ENCODE results near the gene ADD3. TPM values are rescaled to one million over a fixed set of nuclear protein-coding genes. Genes with fewer than 3 reads are reported as not detected.

Gene ADD3
- total RNA-seq, 1 experiment from 2014 or later, result 59.9 TPM

DNA sequence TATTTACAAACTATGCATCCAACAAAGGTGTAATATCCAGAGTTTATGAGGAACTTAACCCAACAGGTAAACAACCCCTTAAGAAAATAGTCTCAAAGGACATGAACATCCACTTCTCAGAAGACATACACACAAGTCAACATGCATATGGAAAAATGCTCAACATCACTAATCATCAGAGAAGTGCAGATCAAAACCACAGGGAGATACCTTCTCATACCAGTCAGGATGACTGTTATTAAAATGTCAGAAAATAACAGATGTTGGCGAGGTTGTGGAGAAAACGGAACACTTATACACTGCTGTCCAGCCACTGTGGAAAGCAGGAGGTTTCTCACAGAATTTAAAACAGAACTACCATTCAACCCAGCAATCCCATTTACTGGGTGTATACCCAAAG, 84.0 kb downstream of the ADD3 start:
- H3K9ac ChIP-seq (ENCODE audit: extremely low read depth, insufficient read length, low read length), result no peak overlapping the region
- no peak overlapping the region for H3T11ph ChIP-seq (ENCODE audit: low read length)
- no peak overlapping the region for H3K23ac ChIP-seq (ENCODE audit: insufficient read length, low read depth, low read length)
- WGBS (ENCODE audit: extremely low coverage, insufficient read length, low lambda C conversion rate), result no CpG with 5 or more reads among the region's 2 CpGs
- H3K79me1 ChIP-seq (ENCODE audit: insufficient read depth, low read depth, low read length, poor library complexity, severe bottlenecking), result peaks cover 3% of the 10 kb centered on the region
- H3K27ac ChIP-seq (ENCODE audit: insufficient read length, low read depth, low read length), result no peak overlapping the region
- no peak overlapping the region for H2BK20ac ChIP-seq (ENCODE audit: low read depth, low read length, poor library complexity, severe bottlenecking)
- H4K20me1 ChIP-seq (ENCODE audit: control insufficient read depth, insufficient read depth, insufficient read length), result no peaks in the 10 kb centered on the region
- no peaks in the 10 kb centered on the region for H3K79me2 ChIP-seq (ENCODE audit: insufficient read depth, low read length)
- no peak overlapping the region for H3K27ac Mint-ChIP-seq
- DNase-seq, result no peak
- H3K27me3 ChIP-seq (ENCODE audit: insufficient read depth, low read length), result no peaks in the 10 kb centered on the region
- no peak overlapping the region for H2BK5ac ChIP-seq (ENCODE audit: insufficient read length, low read length)
- H4K5ac ChIP-seq (ENCODE audit: insufficient read length, low read depth, low read length), result no peak overlapping the region
- no peaks in the 10 kb centered on the region for H3K4me1 ChIP-seq (ENCODE audit: insufficient read depth, low read length)
- H3K9me3 Mint-ChIP-seq, result no peaks in the 10 kb centered on the region
- no peak overlapping the region for H4K8ac ChIP-seq (replicated peaks; ENCODE audit: insufficient read length, low read depth, low read length)
- H3K4me3 Mint-ChIP-seq, result no peak overlapping the region
- H2BK15ac ChIP-seq (ENCODE audit: low read depth, low read length), result no peak overlapping the region
- no peaks in the 10 kb centered on the region for H3K9me3 ChIP-seq (ENCODE audit: control insufficient read depth, low read depth, low read length)
- no peaks in the 10 kb centered on the region for H3K27me3 Mint-ChIP-seq (ENCODE audit: low read depth)
- H4K91ac ChIP-seq (ENCODE audit: insufficient read length, low read depth, low read length), result no peak overlapping the region
- no peak overlapping the region for H2AK5ac ChIP-seq (ENCODE audit: insufficient read length, low read length)
- no peaks in the 10 kb centered on the region for H3K4me1 Mint-ChIP-seq
- H3K14ac ChIP-seq (ENCODE audit: insufficient read depth, low read length), result no peak overlapping the region
- H3K4ac ChIP-seq (ENCODE audit: low read depth, low read length), result no peak overlapping the region
- H3K4me2 ChIP-seq (ENCODE audit: insufficient read depth, insufficient read length, low read length), result no peak overlapping the region
- no peaks in the 10 kb centered on the region for H3K36me3 Mint-ChIP-seq (ENCODE audit: insufficient read depth in 1 of 3, low read depth in 3 of 3)
- H3K56ac ChIP-seq (ENCODE audit: insufficient read length, low read depth, low read length), result no peak overlapping the region
- H2BK120ac ChIP-seq (ENCODE audit: low read depth, low read length, poor library complexity, severe bottlenecking), result no peak overlapping the region
- no peak overlapping the region for H3K18ac ChIP-seq (ENCODE audit: insufficient read length, low read depth, low read length)
- H3K23me2 ChIP-seq (ENCODE audit: insufficient read length, low read depth, low read length, poor library complexity, severe bottlenecking), result no peaks in the 10 kb centered on the region
- TF ChIP-seq, protein P1, sequence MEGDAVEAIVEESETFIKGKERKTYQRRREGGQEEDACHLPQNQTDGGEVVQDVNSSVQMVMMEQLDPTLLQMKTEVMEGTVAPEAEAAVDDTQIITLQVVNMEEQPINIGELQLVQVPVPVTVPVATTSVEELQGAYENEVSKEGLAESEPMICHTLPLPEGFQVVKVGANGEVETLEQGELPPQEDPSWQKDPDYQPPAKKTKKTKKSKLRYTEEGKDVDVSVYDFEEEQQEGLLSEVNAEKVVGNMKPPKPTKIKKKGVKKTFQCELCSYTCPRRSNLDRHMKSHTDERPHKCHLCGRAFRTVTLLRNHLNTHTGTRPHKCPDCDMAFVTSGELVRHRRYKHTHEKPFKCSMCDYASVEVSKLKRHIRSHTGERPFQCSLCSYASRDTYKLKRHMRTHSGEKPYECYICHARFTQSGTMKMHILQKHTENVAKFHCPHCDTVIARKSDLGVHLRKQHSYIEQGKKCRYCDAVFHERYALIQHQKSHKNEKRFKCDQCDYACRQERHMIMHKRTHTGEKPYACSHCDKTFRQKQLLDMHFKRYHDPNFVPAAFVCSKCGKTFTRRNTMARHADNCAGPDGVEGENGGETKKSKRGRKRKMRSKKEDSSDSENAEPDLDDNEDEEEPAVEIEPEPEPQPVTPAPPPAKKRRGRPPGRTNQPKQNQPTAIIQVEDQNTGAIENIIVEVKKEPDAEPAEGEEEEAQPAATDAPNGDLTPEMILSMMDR (conservative IDR thresholded peaks at IDR 0.05), result no peak
- H2BK12ac ChIP-seq (ENCODE audit: insufficient read length, low read depth, low read length), result no peak overlapping the region
- H2AFZ ChIP-seq (ENCODE audit: low read length), result no peak overlapping the region

All from H9 (cell line).